ENCODE results near the gene MED19.
"Not testable (repeated sequence)": the region's sequence is repeated elsewhere in the genome, so short reads cannot be mapped to it uniquely, and the experiment has no call there.

The MED19 gene

GRCh38 chr11:57703341-57703740 is 8.7 kb downstream of the MED19 start:
- no peak for DNase-seq

GRCh38 chr11:57700425-57700824 is 11.6 kb downstream of the MED19 start:
- no peak for DNase-seq

- DNase-seq = no peak
Measured at GRCh38 chr11:57699813-57700212, 12.2 kb downstream of the MED19 start.

- DNase-seq = no peak
Measured at GRCh38 chr11:57698843-57699365, 13.1 kb downstream of the MED19 start.

- DNase-seq = not testable (repeated sequence)
Measured at GRCh38 chr11:57690474-57690873, 21.5 kb downstream of the MED19 start.

- no peak for DNase-seq
Measured at GRCh38 chr11:57681168-57681567, 30.8 kb downstream of the MED19 start.

DNA sequence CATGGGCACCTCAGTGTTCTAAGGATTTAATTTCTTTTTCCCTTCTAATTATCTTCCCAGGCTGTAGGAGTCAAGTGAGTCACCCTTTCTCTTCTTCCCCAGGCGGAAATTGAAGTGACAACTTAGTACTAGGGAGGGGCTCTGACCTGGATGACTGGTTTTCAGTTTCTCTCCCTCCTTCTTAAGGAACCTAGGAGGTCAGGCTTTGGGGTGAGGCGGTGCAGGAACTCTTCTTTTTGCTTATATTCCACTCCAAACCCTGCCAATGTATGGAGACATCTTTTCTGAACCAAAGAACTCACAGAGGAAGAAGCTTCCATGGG is 31.5 kb downstream of the MED19 start:
- no peak for DNase-seq

DNA sequence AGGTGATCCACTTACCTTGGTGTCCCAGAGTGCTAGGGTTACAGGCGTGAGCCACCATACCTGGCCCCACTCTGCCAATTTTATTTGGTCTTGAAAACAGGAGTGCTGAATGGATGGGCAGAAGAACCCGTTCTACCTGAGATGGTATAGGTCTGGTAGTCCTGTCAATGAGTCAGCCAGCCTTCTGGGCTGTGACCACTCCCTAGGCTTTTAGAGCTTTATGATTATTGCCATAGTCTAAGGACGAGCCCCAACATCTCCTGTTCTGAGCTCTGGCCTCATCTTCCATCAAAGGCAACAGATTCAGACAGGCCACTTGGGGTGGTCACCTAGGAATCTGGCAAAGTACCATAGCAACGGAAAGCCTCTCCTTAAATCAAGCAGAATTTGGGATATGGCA is 32.6 kb downstream of the MED19 start:
- no peak for DNase-seq

GRCh38 chr11:57675176-57675941 is 36.7 kb downstream of the MED19 start:
- no peak for DNase-seq

GRCh38 chr11:57674251-57674650 is 37.8 kb downstream of the MED19 start:
- DNase-seq = no peak

GRCh38 chr11:57668434-57668782 is 43.6 kb downstream of the MED19 start:
- no peak for DNase-seq

- peak; percentile 96 for DNase-seq
Measured at GRCh38 chr11:57667736-57668433, 44.1 kb downstream of the MED19 start, which contains the start of gene ZDHHC5. TSS of gene ZDHHC5 (plus strand) at chr11:57668114. CDS start at chr11:57673091, 4,977 bp downstream.

DNA sequence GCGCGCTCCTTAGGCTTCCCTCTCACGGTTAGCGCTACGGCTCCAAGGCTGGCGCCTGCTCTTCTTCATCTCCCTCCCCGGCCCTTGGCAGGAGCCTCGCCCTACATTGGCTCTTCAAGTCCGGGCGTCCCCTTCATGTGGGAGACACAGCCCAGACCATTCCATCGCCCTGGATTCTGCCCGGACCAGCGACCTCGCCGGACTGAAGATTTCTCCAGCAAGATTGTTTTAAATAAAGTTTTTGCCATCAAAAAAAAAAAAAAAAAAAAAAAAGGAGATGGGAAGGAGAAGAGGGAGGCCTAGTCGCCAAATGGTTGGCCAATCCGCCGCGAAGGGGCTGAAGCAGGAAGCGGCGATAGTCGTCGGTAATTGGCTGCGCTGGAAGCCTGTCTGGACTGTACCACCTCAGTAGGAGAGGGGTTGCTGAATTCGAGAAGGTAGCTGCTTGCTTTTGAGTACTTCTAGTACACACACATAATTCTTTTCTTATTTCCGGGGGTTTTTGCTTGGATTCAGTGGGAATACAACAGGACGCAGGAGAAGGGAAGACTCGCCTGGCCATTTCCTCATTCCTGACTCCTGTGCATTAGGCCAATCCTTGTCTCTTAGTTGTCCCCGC is 44.8 kb downstream of the MED19 start:
- DNase-seq = peak; percentile 94

DNA sequence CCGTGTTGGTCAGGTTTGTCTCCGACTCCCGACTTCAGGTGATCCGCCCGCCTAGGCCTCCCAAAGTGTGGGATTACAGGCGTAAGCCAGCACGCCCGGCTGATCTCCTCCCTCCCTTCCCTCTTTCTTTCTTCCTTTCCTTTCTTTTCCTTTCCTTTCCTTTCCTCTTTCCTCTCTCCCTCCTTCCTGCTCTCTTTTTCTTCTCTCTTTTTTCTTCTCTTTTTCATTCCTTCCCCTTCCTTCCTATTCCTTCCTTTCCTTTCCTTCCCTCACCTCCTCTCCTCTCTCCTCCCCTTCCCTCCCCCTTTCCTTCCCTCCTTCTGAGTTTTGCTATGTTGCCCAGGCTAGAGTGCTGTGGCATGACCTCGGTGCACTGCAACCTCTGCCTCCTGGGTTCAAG is 48.0 kb downstream of the MED19 start:
- no peak for DNase-seq

- DNase-seq = no peak
Measured at GRCh38 chr11:57662893-57663292, 49.1 kb downstream of the MED19 start.

DNA sequence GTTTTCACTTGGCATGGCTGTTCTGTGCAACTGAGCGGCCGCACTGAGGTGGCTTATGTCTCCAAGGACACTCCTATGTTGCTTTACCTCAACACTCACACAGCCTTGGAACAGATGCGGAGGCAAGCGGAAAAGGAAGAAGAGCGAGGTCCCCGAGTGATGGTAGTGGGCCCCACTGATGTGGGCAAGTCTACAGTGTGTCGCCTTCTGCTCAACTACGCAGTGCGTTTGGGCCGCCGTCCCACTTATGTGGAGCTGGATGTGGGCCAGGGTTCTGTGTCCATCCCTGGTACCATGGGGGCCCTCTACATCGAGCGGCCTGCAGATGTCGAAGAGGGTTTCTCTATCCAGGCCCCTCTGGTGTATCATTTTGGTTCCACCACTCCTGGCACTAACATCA is 52.3 kb downstream of the MED19 start:
- DNase-seq = no peak

- DNase-seq = no peak
Measured at GRCh38 chr11:57658023-57658361, 54.0 kb downstream of the MED19 start.

GRCh38 chr11:57657194-57658022 is 54.6 kb downstream of the MED19 start, which contains the start of gene CLP1:
TSS of gene CLP1 (plus strand) at chr11:57657762. CDS start at chr11:57659477, 1,715 bp downstream.
- peak; percentile 97 for DNase-seq

- no peak for DNase-seq
Measured at GRCh38 chr11:57656885-57657193, 55.2 kb downstream of the MED19 start.

Measured in NCI-H510A (cell line).